ENCODE results near the gene GABRG3. TPM values are rescaled to one million over a fixed set of nuclear protein-coding genes. Genes with fewer than 3 reads are reported as not detected.

Gene GABRG3
- total and polyA plus RNA-seq, 2 of the 4 experiments (the other 2 are of a cell fraction), result not detected

GRCh38 chr15:27254801-27255200, 283.8 kb downstream of the GABRG3 start:
- ChIA-PET POLR2A (ENCODE audit: unreplicated experiment) (no interaction called here), CTCF (no interaction called here)
- Histone ChIP-seq H2BK20ac (ENCODE audit: low read depth, low read length) (no peak overlapping the region), H3K4ac (ENCODE audit: low read depth, low read length) (no peak overlapping the region), H3K23ac (ENCODE audit: low read depth, low read length) (no peak overlapping the region), H3K4me1 (ENCODE audit: control insufficient read depth, insufficient read depth, low read length) (no peaks in the 10 kb centered on the region), H4K8ac (ENCODE audit: low read depth in 2 of 2, low read length in 2 of 2) (no peak overlapping the region), H4K5ac (ENCODE audit: low read depth, low read length) (no peak overlapping the region), H3K9me3 (ENCODE audit: control insufficient read depth, insufficient read depth, low read length) (peaks cover 27% of the 10 kb centered on the region; the same call in 1 of the 2 replicates), H3K36me3 (ENCODE audit: control insufficient read depth, insufficient read depth, low read length) (no peaks in the 10 kb centered on the region), H3K9ac (ENCODE audit: low read depth, low read length) (no peak overlapping the region), H2AK5ac (ENCODE audit: low read depth, low read length) (no peak overlapping the region), H3K4me2 (ENCODE audit: low read depth, low read length) (no peak overlapping the region), H3K27ac (ENCODE audit: insufficient read depth, low read length) (no peak overlapping the region), H3K79me1 (ENCODE audit: low read depth in 1 of 2, low read length in 2 of 2) (no peaks in the 10 kb centered on the region), H3K56ac (ENCODE audit: extremely low read depth, insufficient read depth, low read length) (no peak overlapping the region), H2AFZ (replicated peaks; ENCODE audit: low read length, poor library complexity) (no peak overlapping the region), H3K27me3 (ENCODE audit: control insufficient read depth, insufficient read depth, low read length) (no peaks in the 10 kb centered on the region), H3K9me1 (ENCODE audit: insufficient read depth, low read length) (no peaks in the 10 kb centered on the region), H4K91ac (ENCODE audit: insufficient read depth, low read depth, low read length) (no peak overlapping the region), H2BK5ac (ENCODE audit: low read depth, low read length, poor library complexity, severe bottlenecking) (no peak overlapping the region), H2BK120ac (ENCODE audit: low read depth, low read length) (no peak overlapping the region), H2BK15ac (ENCODE audit: low read depth, low read length) (no peak overlapping the region), H3K18ac (ENCODE audit: low read depth, low read length) (no peak overlapping the region), H2AK9ac (replicated peaks; ENCODE audit: low read depth, low read length, poor library complexity) (no peak overlapping the region), H3K4me3 (ENCODE audit: insufficient read depth, low read depth, low read length) (no peak overlapping the region), H3K14ac (replicated peaks; ENCODE audit: low read depth, low read length) (no peak overlapping the region), H4K20me1 (ENCODE audit: insufficient read depth, low read length) (no peaks in the 10 kb centered on the region)
- intact Hi-C loops (cut with micrococcal nuclease), result no loop called here
- in situ Hi-C loops (cut with MboI; ENCODE audit: low sequenced_read_pairs), result no loop called here
- dilution Hi-C loops (cut with HindIII; ENCODE audit: low sequenced_read_pairs, unreplicated experiment), result no loop called here
- no peak for ATAC-seq (ENCODE audit: low read depth)
- no TSS peak for BruUV-seq (replicated peaks)
- no CpG with 5 or more reads among the region's 3 CpGs for WGBS, 2 experiments (ENCODE audit: extremely low coverage in 2 of 2, insufficient read length in 1 of 2)
- TF ChIP-seq USF2 (IDR thresholded peaks at IDR 0.05; ENCODE audit: low read depth, low read length) (no peak), MAZ (IDR thresholded peaks at IDR 0.05; ENCODE audit: borderline replicate concordance, low read depth, low read length) (no peak), POLR2A (IDR thresholded peaks at IDR 0.05; ENCODE audit: low read depth, low read length) (no peak), RFX5 (IDR thresholded peaks at IDR 0.05; ENCODE audit: low read depth, low read length) (no peak)
- no peak for DNase-seq

All from IMR-90 (cell line).